Type B pancreatic cell (in vitro differentiated cells): ENCODE results near the gene SLC12A8. TPM values are rescaled to one million over a fixed set of nuclear protein-coding genes. Genes with fewer than 3 reads are reported as not detected.
A peak's percentile ranks its signal among the peaks of the same experiment; 100 is the strongest.

Experiments
- DNase-seq: peaks from one replicate; pipeline ENCODE4 v3.0.0; 2021; ENCODE audit warnings: mixed read lengths; ENCODE audit not compliant: unreplicated experiment; ENCODE audit errors: extremely low spot score
- H3K27ac Mint-ChIP-seq: 2 replicates; pipeline ENCODE4 v1.8.0; 2021; ENCODE audit warnings: mild to moderate bottlenecking, mixed read lengths
- H3K27me3 Mint-ChIP-seq: 2 replicates; pipeline ENCODE4 v1.8.0; 2021; ENCODE audit warnings: mixed read lengths
- H3K36me3 Mint-ChIP-seq: 2 replicates; pipeline ENCODE4 v1.8.0; 2021; ENCODE audit warnings: mixed read lengths
- H3K4me1 Mint-ChIP-seq: one replicate; pipeline ENCODE4 v1.8.0; 2021; ENCODE audit warnings: mixed read lengths; ENCODE audit not compliant: unreplicated experiment
- H3K4me3 Mint-ChIP-seq: 2 replicates; pipeline ENCODE4 v1.8.0; 2021; ENCODE audit warnings: mild to moderate bottlenecking, mixed read lengths
- H3K9me3 Mint-ChIP-seq: 2 replicates; pipeline ENCODE4 v1.8.0; 2021; ENCODE audit warnings: mixed read lengths
- total RNA-seq: library from RNA; stranded (reverse); gene quantifications from 2 replicates; pipeline ENCODE4 v1.2.1, GENCODE V29; 2021; ENCODE audit warnings: low replicate concordance
- TF ChIP-seq, protein P1 (sequence below): fragments of 200-600 bp; sonication (generic); conservative IDR thresholded peaks from 2 replicates; pipeline ENCODE4 v1.5.0; 2021; ENCODE audit warnings: antibody characterized with exemption, mild to moderate bottlenecking

The SLC12A8 gene
- total RNA-seq, 1 donor from 2014 or later: 6.8 TPM

DNA sequence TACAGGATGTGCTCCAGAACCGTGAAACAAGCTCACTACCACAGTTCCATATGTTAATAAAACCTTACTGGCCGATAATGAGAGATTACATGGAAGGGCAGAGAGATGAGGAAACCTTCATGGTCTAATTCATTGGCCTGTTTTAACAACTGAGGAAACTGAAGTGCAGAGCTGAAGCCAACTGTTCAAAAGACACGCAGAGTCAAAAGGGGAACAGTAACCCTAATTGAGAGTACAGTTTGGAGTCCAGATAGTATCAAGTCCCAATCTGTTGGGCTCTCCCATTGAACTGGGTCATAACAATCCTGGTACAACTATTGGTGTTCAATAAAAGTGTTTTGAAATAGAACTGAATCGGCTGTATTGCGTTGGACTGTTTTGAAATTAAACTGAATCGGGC lies 69.6 kb downstream of the SLC12A8 start:
- no peaks in the 10 kb centered on the region for H3K9me3 Mint-ChIP-seq
- H3K27me3 Mint-ChIP-seq: peaks cover 15% of the 10 kb centered on the region
- H3K4me3 Mint-ChIP-seq: peak overlapping the region; percentile 72
- peaks cover 34% of the 10 kb centered on the region for H3K4me1 Mint-ChIP-seq
- DNase-seq: no peak
- no peak overlapping the region for H3K27ac Mint-ChIP-seq
- TF ChIP-seq, protein P1, sequence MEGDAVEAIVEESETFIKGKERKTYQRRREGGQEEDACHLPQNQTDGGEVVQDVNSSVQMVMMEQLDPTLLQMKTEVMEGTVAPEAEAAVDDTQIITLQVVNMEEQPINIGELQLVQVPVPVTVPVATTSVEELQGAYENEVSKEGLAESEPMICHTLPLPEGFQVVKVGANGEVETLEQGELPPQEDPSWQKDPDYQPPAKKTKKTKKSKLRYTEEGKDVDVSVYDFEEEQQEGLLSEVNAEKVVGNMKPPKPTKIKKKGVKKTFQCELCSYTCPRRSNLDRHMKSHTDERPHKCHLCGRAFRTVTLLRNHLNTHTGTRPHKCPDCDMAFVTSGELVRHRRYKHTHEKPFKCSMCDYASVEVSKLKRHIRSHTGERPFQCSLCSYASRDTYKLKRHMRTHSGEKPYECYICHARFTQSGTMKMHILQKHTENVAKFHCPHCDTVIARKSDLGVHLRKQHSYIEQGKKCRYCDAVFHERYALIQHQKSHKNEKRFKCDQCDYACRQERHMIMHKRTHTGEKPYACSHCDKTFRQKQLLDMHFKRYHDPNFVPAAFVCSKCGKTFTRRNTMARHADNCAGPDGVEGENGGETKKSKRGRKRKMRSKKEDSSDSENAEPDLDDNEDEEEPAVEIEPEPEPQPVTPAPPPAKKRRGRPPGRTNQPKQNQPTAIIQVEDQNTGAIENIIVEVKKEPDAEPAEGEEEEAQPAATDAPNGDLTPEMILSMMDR: no peak
- H3K36me3 Mint-ChIP-seq: no peaks in the 10 kb centered on the region

DNA sequence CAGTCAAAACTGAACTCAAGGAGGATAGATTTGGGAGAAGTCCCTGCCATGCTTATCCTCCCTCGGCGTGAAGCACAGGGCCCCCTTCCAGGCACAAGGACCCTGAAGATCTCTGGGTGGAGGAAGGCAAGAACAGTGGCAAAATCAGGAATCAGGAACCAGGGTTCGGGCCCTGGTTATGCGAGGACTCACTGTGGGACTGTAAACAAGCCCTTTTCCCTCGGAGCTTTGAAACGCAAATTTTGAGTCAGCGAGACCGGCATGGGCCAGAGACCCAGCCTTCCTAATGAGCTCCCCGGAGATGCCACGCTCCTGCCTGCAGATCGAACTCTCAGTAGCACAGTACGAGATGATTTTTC lies 70.1 kb downstream of the SLC12A8 start:
- Mint-ChIP-seq H3K27me3 (peaks cover 15% of the 10 kb centered on the region), H3K4me1 (peaks cover 35% of the 10 kb centered on the region), H3K27ac (no peak overlapping the region), H3K36me3 (no peaks in the 10 kb centered on the region), H3K9me3 (no peaks in the 10 kb centered on the region), H3K4me3 (peak overlapping the region; percentile 72)
- DNase-seq: no peak
- TF ChIP-seq, protein P1: no peak

DNA sequence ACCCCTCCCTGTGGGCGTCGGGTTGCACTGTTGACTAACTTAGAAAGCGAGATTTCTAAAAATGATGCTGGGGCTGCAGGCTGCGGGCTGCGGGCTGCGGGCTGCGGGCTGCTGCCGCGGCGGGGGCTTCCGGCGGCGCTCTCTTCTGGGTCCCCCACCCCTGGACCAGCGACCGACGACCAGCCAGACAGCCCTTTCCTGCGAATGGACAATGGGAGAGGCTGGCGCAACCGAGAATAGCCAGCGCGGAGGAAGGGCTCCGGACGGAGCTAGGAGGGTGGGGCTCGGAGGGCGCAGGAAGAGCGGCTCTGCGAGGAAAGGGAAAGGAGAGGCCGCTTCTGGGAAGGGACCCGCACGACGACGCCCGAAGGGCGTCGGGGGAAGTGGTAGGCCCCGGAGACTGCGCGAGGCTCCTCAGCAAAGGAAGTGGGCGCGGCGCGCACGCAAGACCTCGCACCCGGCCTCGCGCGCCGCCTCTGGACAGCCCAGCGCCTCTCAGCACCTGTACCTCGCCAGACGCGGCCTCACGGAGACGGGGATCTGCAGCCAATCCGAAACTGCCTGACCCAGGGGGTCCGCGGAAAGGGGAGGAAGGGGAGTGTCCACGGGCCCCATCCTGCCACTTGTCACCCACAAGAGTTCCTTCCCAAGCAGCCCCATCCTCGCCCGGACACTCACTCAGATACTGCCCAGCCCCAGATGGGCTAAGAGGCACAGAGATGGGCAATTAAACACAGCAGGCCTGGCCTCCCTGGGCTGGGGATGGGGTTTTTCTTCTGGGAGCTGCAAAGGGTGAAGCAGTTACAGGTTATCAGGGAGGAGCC lies 70.7 kb downstream of the SLC12A8 start:
- H3K9me3 Mint-ChIP-seq: no peaks in the 10 kb centered on the region
- H3K4me1 Mint-ChIP-seq: peaks cover 32% of the 10 kb centered on the region
- H3K27ac Mint-ChIP-seq: no peak overlapping the region
- TF ChIP-seq, protein P1: peak; percentile 39
- H3K36me3 Mint-ChIP-seq: no peaks in the 10 kb centered on the region
- H3K27me3 Mint-ChIP-seq: peaks cover 15% of the 10 kb centered on the region
- DNase-seq: no peak
- H3K4me3 Mint-ChIP-seq: peak overlapping the region; percentile 72

DNA sequence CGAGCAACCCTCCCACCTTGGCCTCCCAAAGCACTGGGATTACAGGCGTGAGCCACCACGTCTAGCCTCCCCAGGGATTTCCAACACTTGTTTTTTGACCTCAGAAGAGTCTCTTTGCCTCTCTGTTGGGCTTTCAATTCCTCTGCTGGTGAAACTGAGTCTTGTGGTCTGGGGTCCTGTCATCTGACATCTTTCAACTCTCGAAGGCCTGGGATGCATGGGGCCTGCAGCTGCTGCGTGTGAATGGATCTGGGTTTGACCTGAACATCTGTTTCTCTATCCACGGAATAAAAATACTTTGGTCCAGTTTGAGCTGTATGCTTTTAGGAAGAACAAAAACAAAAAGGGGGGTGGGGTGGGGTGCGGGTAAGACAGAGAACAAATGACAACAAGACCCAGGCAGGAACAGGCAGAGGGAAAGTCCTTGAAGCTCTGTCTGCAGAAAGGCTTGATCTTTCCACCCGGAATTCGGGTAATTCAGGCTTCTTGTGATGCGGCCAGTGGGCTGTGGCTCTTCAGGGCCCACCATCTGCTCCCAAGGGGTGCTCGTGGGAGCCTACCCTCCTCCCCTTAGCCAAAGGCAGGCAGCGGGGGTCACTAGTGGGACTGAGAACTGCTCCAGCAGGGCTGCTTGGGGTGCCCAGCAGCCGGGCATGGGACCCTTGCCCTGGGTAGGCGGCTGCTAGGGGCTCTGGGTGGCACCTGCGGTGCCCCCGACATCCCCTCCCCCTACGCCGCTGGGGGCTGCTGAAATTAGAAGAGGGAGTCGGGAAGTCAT lies 71.5 kb downstream of the SLC12A8 start:
- TF ChIP-seq, protein P1: no peak
- peaks cover 32% of the 10 kb centered on the region for H3K4me1 Mint-ChIP-seq
- peaks cover 18% of the 10 kb centered on the region for H3K27me3 Mint-ChIP-seq
- H3K4me3 Mint-ChIP-seq: no peak overlapping the region
- H3K27ac Mint-ChIP-seq: no peak overlapping the region
- no peaks in the 10 kb centered on the region for H3K9me3 Mint-ChIP-seq
- DNase-seq: no peak
- H3K36me3 Mint-ChIP-seq: peaks cover 5% of the 10 kb centered on the region

DNA sequence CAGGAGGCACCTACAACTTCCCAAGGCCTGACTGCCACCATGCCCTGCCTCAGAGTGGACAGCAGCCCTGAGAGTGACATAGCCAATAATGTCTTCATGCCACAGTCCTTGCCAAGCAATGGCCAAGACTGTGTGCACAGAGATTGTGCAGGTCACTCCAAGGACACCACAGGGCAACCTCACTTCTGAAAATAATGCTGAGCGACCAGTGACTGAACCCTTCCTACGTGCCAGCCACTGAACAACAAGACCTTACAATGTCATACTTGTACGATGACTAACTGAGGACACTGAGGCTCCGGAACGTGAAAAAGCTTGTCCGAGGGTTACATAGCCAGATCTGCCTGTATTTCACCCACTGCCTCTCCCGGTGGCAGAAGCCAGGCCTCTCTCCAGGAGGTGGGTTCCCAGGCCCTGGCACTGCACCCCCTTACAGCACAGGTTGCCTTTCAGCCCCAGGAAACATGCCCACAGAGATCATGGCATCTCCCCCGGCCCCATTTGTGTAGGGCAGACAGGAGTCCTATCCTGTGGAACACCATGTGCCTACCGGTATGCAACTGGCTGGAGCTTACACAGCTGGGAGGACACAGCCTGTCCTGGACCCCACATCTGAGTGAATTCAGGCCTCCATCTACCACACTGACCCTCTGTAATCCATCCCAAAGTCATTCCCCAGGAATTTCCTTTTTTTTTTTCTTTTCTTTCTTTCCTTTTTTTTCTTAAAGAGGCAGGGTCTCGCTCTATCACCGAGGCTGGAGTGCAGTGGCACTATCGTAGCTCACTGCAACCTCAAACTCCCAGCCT lies 72.3 kb downstream of the SLC12A8 start:
- Mint-ChIP-seq H3K4me1 (peaks cover 30% of the 10 kb centered on the region), H3K27me3 (peaks cover 18% of the 10 kb centered on the region), H3K36me3 (peaks cover 5% of the 10 kb centered on the region), H3K4me3 (no peak overlapping the region), H3K9me3 (no peaks in the 10 kb centered on the region), H3K27ac (no peak overlapping the region)
- DNase-seq: no peak
- TF ChIP-seq, protein P1: no peak
